GM19395 (cell line): ENCODE measurements around the gene ZC3H13.
"Not testable (repeated sequence)": the region's sequence is repeated elsewhere in the genome, so short reads cannot be mapped to it uniquely, and the experiment has no call there.

ENCODE experiments used
- ATAC-seq: cut with Tn5 transposase; IDR thresholded peaks from one replicate; pipeline ENCODE4 v1.9.1; 2021; ENCODE audit warnings: mild to moderate bottlenecking, moderate library complexity; ENCODE audit not compliant: unreplicated experiment

ZC3H13 gene

GRCh38 chr13:46015366-46015765 lies 37.2 kb downstream of the ZC3H13 start:
- no peak for ATAC-seq

DNA sequence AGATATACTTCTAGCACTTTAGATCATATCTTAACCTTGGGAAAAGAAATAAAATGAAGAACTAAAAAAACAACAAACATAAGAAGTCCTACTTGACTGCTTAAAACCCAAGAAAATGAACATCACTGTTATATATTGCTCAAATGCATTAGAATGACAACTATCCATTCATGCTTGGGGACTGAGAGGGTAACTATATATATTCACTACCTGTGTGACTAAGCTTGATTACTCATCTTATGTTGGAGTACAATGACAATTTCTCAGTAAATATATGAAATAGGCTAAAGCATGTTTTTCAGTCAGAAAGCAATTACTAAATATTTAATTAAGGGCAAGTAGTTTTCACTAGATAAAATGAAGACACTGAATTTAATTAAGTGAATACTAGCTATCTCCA lies 40.1 kb downstream of the ZC3H13 start:
- no peak for ATAC-seq

DNA sequence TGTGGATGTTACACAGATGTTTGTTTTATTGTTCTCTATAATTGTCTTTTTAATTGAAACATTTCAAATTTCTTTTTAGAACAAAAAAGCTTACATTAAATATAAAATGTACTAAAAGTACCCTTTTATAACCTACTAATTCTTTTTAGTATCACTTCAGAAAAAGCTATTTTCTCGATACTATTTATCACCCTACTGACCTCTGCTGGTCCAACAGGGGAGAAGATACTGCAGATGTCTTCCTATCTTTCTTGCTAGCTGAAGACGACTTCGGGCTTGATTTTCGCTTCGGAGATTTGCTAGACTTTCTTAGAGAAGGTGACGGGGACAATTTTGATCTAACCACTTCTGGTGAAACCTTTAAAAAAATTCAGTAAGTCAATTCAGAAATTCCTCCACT lies 42.4 kb downstream of the ZC3H13 start:
- ATAC-seq: no peak

GRCh38 chr13:46008631-46009030 lies 43.9 kb downstream of the ZC3H13 start:
- no peak for ATAC-seq

DNA sequence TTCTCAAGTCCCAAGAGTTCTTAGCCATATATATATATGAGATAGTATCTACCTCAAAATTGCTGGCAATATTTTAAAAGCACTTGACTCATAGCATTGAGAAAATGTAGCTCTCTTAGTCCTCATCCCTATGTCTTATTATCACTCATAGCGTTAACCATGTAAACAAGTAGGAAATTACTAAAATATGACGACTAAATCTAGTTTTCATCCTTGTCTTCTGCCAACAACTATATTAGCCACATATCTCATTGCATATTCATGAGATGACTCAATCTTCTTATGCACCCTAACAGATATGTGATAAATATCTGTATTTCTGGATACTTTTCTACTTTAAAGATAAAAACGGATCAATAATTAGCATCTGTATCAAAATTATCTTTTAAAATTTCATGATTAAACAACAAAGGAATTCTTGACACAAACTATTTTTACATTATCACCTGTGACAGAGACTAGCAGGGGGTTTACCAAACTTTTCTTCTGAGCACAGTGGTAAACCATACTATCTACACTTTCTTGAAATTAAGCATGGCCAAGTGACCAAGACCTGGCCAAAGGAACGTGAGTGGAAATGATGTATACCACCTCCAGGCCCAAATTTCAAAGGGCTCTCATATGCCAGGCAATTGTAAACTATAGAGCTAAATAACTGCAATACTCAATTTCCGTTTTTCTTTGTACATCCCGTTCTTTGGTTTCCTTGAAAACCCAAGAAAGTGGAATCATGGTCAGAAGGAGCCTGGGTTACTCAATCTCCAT lies 45.7 kb downstream of the ZC3H13 start:
- no peak for ATAC-seq

GRCh38 chr13:46004491-46004890 lies 48.1 kb downstream of the ZC3H13 start:
- ATAC-seq: no peak

DNA sequence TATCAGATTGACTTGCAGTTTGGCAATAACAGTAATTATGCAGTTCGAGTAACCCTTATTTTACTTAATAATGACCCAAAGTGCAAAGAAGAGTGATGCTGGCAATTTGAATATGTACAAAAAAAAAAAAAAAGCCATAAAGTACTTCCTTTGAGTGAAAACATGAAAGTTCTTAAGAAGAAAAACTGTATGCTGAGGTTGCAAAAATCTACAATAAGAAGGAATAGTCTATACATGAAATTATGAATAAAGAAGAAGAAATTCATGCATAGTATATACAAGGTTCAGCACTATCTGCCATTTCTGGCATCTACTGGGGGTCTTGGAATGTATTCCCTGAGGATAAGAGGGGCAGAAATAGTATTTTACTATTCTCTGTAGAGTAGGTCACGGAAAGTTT lies 55.9 kb downstream of the ZC3H13 start:
- ATAC-seq: no peak

GRCh38 chr13:45995245-45995644 lies 57.3 kb downstream of the ZC3H13 start:
- ATAC-seq: no peak

DNA sequence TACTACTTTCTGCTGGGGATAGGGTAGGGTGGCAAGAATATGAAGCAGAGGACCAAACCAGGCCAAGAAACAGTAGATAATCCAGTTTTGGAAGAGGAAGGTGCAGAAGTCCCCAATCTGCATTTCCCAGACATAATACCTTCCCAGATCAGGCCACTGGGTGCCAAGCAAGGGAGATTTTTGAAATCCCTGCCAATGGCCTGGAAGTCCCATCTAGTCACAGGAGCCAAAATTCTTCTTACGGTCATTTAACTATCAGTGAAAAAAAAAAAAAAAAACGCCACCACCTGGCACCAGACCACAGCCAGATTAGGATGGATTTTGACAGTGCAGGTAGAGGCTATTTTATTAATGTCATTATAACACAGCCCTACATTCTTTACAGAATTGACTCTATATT lies 57.8 kb downstream of the ZC3H13 start:
- no peak for ATAC-seq

DNA sequence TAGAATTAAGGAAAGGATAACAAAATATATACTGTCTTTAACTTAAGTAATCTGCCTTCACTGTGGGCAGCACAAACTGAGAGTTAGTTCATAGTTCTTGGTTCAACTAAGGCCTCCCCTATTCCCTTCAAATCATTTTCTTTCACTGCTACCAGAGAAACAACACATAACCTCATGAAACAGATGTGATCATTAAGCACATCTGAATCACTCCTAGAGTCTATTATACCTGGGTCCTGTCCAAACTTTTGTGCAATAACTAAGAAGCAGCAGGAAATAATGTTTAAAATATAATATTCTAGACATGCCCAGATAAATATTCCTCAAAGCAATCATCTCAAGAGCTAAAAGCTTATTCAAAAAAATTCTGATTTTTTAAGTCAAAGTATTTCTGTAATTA lies 62.9 kb downstream of the ZC3H13 start:
- no peak for ATAC-seq

DNA sequence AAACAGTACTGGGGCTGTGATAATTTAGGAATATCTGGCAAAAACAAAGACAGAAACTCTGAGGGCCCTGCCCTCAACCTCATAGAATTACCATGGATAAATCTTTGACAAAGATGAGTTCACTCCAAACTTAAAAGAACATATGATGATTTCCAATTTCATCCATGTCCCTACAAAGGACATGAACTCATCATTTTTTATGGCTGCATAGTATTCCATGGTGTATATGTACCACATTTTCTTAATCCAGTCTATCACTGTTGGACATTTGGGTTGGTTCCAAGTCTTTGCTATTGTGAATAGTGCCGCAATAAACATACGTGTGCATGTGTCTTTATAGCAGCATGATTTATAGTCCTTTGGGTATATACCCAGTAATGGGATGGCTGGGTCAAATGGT lies 71.4 kb downstream of the ZC3H13 start:
- not testable (repeated sequence) for ATAC-seq

DNA sequence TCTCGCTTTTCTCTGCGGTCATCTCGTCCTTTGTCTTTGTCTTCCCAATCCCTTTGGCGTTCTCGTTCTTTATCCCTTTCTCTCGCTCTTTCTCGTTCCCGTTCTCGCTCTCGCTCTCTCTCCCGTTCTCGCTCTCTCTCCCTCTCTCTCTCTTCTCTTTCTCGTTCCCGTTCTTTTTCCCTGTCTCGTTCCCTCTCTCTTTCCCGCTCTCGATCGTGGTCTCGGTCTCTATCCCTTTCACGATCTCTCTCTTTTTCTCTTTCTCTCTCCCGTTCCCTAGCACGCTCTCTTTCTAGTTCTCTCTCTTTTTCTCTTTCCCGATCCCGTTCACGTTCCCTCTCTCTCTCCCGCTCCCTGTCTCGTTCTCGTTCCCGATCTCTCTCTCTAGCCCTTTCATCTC lies 77.2 kb downstream of the ZC3H13 start:
- ATAC-seq: no peak

DNA sequence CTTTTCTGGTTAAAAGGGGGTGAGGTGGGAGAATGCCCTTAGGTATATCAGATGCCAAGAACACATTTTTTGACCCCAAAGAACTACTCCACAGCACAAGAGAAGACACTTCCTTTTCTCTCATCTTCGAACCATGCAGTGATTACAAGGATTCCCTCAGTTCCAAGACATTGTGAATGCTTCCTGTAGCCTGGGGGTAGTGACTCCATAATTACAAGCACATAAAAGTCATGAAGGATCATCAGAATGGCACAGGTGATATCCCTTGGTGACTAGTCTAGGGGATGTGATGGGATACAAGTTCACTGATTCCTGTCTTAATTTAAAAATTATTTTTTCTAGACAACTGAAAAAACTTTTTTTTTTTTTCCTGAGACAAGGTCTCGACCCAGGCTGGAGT lies 78.0 kb downstream of the ZC3H13 start:
- no peak for ATAC-seq

DNA sequence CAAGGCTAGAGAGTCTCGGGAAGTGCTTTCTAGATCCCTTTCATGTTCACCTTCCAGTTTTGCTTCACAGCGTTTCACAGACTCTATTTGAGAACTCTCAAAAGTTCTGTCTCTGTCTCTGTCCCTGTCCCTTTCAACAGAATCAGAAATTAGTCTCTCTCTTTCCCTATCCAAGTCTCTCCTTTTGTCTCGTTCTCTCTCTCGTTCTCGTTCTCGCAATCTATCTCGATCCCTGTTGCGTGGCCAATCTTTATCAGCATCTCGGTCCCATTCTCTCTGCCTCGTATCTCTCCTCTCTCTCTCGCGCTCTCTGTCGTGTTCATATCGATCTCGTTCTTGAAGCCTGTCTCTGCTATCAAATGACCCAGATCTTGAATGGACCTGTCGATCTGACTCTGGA lies 85.0 kb downstream of the ZC3H13 start:
- no peak for ATAC-seq

- no peak for ATAC-seq
Measured at GRCh38 chr13:45966715-45967114, 85.8 kb downstream of the ZC3H13 start.

GRCh38 chr13:45961468-45961867 lies 91.1 kb downstream of the ZC3H13 start:
- ATAC-seq: no peak

DNA sequence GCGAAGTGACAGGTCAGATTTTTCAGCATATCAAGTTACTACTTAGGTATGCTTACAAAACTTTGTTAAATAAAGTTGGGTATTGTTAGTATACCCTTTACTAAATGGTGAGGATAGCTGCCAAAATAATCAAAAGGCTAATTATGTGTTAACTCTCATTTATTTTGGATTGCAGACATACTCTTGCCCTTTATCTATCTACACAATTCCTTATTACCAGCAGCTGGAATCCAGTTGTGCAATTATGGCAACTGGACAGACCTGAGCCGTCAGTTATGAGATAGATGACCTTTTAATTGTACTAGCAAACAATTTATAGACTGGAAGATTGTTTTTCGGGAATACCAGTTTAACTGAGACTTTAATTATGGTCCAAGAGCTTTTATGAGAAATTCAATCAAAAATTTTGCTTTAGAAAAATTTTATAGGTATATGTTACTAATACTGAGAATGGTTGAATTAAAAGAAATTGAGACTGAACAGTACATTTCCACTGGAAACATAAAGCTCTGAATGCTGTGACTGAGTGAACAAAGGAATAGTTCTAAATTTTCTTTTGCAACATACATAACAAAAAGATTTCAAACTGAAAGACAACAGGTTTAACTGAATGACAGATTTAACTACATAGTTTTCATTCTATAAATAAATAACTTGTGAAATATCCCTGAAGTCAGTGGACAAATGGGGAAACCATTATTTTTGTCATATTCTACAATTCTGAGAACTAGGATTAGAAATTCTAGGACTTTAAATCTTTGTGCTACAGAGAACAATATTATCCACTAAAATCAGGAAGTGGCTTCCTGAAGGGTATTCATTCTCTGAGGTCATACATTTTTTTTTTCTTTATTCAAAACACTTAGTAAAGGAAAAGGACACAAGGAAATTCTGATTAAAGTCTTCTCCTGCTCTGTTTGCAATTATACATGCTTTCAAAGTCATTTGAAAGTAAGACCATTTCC lies 97.4 kb downstream of the ZC3H13 start:
- ATAC-seq: no peak

GRCh38 chr13:45953082-45953481 lies 99.5 kb downstream of the ZC3H13 start:
- ATAC-seq: no peak

- ATAC-seq: no peak
Measured at GRCh38 chr13:45951724-45952123, 100.8 kb downstream of the ZC3H13 start.

GRCh38 chr13:45951166-45951565 lies 101.4 kb downstream of the ZC3H13 start:
- no peak for ATAC-seq

DNA sequence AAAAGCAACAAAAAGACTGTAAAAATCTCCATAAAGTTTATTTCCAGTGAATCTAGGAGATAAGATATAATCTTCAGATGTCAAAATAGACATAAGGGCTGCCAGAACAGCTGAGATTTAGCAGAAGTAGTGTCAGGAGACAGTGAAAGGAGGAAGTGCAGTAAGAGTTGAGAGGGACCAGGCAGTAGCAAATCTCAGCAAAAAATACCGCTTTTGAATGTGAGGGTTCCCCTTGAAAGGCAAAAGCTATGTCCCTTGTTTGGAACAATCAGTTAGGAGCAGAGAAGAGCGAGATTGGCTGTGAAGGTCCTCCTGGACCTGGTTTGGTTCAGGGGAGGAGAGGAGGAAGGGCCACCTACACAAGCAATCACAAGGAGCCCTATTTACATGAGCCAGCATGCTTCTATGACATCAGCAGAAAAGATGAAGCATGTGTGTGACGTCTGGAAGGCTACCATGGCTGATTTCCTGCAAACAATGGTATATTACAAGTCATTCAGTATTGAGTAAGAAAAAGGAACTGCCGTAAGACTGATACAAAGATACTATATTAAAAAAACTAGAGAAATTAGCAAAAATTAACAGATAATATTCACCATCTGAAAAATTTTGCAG lies 102.1 kb downstream of the ZC3H13 start:
- ATAC-seq: no peak

DNA sequence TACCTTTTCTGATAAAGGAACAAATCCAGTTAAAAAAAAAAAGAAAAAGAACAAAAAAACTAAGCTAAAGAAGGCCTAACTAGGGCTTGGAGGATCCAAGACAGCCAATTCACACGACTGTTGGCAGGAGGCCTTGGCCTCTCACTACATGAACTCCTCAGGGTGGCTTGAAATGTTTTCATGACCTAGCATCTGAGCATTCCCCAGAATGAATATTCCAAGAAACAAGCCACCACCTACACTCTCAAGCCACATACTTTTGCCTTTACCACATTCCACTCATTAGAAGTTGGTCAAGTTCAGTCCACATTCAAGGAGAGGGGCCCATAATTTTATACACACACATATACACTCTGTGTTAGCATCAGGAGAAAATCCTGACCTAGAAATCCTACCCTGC lies 103.4 kb downstream of the ZC3H13 start:
- no peak for ATAC-seq
